Spleen (tissue), 11 donors: Measurements from ENCODE around the gene FOXJ1. TPM values are rescaled to one million over a fixed set of nuclear protein-coding genes. Genes with fewer than 3 reads are reported as not detected.

Experiments
- DNase-seq: peaks from one replicate; pipeline ENCODE4 v3.0.0-alpha.2; 2020
- H3K27ac ChIP-seq, 8 donors: fragments of 200-600 bp; sonication (generic) in 7 of 8; 1 replicate in 4 of 8; 2 replicates in 4 of 8; pipeline versions ENCODE4 v1.5.0 to v1.8.0; 2016 to 2021; ENCODE audit warnings: inconsistent platforms in 4 of 8, mild to moderate bottlenecking in 4 of 8, moderate library complexity in 1 of 8
- H3K27me3 ChIP-seq, 7 donors: fragments of 200-600 bp; sonication (generic) in 6 of 7; replicated peaks in 1 of 7; 1 replicate in 4 of 7; 2 replicates in 3 of 7; pipeline versions ENCODE4 v1.5.0 to v1.8.0; 2016 to 2021; ENCODE audit warnings: inconsistent platforms in 3 of 7, mild to moderate bottlenecking in 1 of 7
- H3K36me3 ChIP-seq, 6 donors: fragments of 200-600 bp; sonication (generic) in 5 of 6; 1 replicate in 4 of 6; 2 replicates in 2 of 6; pipeline versions ENCODE4 v1.5.0 to v1.8.0; 2016 to 2021; ENCODE audit warnings: inconsistent platforms in 2 of 6
- H3K4me1 ChIP-seq, 6 donors: fragments of 200-600 bp; sonication (generic) in 5 of 6; 1 replicate in 3 of 6; 2 replicates in 3 of 6; pipeline versions ENCODE4 v1.5.0 to v1.8.0; 2016 to 2021; ENCODE audit warnings: inconsistent platforms in 3 of 6
- H3K4me3 ChIP-seq, 8 donors: fragments of 200-600 bp; sonication (generic) in 7 of 8; 1 replicate in 4 of 8; 2 replicates in 4 of 8; pipeline versions ENCODE4 v1.5.0 to v1.8.0; 2016 to 2021; ENCODE audit warnings: inconsistent platforms in 4 of 8, mild to moderate bottlenecking in 4 of 8, moderate library complexity in 2 of 8
- H3K9me3 ChIP-seq, 8 donors: fragments of 200-600 bp; sonication (generic) in 7 of 8; 1 replicate in 4 of 8; 2 replicates in 4 of 8; pipeline versions ENCODE4 v1.5.0 to v1.8.0; 2016 to 2021; ENCODE audit warnings: inconsistent platforms in 4 of 8
- CTCF ChIP-seq, 11 experiments: fragments of 200-600 bp in 7 of 11; fragments of 450-650 bp in 4 of 11; sonication (generic) in 4 of 11; IDR thresholded peaks in 8 of 11; conservative IDR thresholded peaks in 3 of 11; 1 replicate in 7 of 11; 2 replicates in 4 of 11; pipeline versions ENCODE4 v1.4.0 to v1.8.0; 2016 to 2021; ENCODE audit warnings: antibody characterized with exemption in 11 of 11, inconsistent platforms in 4 of 11, mild to moderate bottlenecking in 1 of 11
- POLR2A ChIP-seq, 3 donors: fragments of 450-650 bp; IDR thresholded peaks; one replicate each; pipeline ENCODE4 v1.5.1; 2017; ENCODE audit warnings: antibody characterized with exemption in 3 of 3, mild to moderate bottlenecking in 1 of 3
- POLR2AphosphoS5 ChIP-seq, 3 donors: sonication (generic); formaldehyde crosslinking; IDR thresholded peaks; one replicate each; pipeline ENCODE4 v1.5.1; 2017; ENCODE audit warnings: antibody characterized with exemption in 3 of 3
- WGBS, 5 donors: extraction: QIAGEN DNeasy Blood & Tissue Kit in 3 of 5; methylation state at CpG; one replicate each; pipeline versions ENCODE4 v1.1.5 to v1.1.7; 2013 to 2018; 5-methylcytosine and 5-hydroxymethylcytosine counted together
- intact Hi-C: fragments of 100-400 bp; cut with DNase I; formaldehyde crosslinking; loops from one replicate; pipeline ENCODE4 v1.15.0; 2023; ENCODE audit warnings: low total_unique reads
- polyA plus RNA-seq, 3 donors: library from polyadenylated mRNA; stranded (reverse); fragments of 200-250 nt; gene quantifications; one replicate each; pipeline ENCODE4 v1.2.1, GENCODE V29; 2013
- total RNA-seq, 7 donors: library from RNA; depleted of rRNA in 3 of 7; stranded (reverse); fragments of >200 nt in 3 of 7; fragmentation: NEBNext Ultra II Directional in 4 of 7; extraction: Animal tissue kit (Norgen Biotek cat#: 25700) in 4 of 7; gene quantifications; one replicate each; pipeline versions ENCODE4 v1.1.0 to v1.2.1, GENCODE V29; 2016 to 2021
- donor health status: healthy with polysubstance abuse.
- donor health status: DM: no; HTN: no; CAD: no; lungs with moderate emphysema.
- donor health status: DM: no; HTN: no; CAD: no.
- donor health status: Bipolar disorder and iron deficiency.
- donor health status: healthy.
- donor health status: DM: no; HTN: no; CAD: no.
- donor health status: DM: yes; HTN: yes; CAD: no.

Gene FOXJ1
- total and polyA plus RNA-seq, 10 donors: 0.05 to 0.13 TPM; not detected in 8

DNA sequence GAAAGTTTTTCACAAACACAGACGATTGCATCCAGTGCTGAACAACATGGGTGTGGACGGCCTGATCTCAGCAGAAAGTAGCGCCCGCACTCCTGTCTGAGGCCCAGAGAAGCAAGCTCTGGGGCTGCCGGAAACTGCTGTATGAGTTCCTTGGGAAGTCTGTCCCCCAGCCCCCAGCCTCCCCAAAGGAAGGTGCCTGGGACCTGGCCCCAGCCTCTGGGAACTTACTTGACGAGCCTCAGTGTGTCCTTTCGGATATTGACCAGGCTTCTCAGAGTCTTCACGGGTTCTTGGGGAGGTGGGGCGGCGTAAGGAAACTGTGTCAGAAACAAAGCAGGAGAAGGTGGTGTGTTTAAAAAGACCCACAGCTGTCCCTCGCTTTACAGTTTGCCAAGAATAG lies 32.4 kb upstream of the FOXJ1 start:
- Histone ChIP-seq H3K36me3 (no peaks in the 10 kb centered on the region), H3K9me3 (no peaks in the 10 kb centered on the region), H3K27me3 (no peaks in the 10 kb centered on the region), H3K4me1 (no peaks in the 10 kb centered on the region), H3K27ac (no peak overlapping the region), H3K4me3 (no peak overlapping the region)
- no peak for DNase-seq
- intact Hi-C loops: no loop called here
- no peak for TF ChIP-seq POLR2A (IDR thresholded peaks at IDR 0.05)
- no peak for TF ChIP-seq CTCF (IDR thresholded peaks at IDR 0.05 in 8 of 11, conservative IDR thresholded peaks at IDR 0.05 in 3 of 11)
- TF ChIP-seq POLR2AphosphoS5 (IDR thresholded peaks at IDR 0.05): no peak
- 78 to 87% (median 84%) methylated on average over 11 of the region's 11 CpGs for WGBS, 5 donors

DNA sequence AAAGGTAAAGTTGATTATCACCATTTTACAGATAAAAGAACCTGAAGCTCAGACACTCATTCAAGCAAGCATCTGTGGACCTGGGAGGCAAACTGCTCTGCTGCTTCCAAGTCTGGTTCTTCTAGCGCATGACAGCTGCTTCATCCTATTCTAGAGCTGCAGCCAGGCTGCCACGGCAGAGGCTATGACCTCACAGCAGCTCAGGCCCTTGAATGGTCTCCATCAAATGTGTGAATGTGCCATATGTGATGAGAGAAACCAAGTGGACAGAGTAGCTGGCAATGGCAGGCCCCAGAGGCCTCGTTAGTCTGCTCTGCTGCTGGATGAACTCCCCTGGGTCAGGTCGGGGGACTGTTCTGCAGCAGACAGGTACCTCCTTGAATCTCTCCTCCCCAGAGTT lies 30.7 kb upstream of the FOXJ1 start:
- intact Hi-C loops: no loop called here
- H3K4me3 ChIP-seq: no peak overlapping the region
- no peaks in the 10 kb centered on the region for H3K36me3 ChIP-seq
- no peak for DNase-seq
- no peaks in the 10 kb centered on the region for H3K27me3 ChIP-seq
- TF ChIP-seq POLR2A (IDR thresholded peaks at IDR 0.05) (no peak), POLR2AphosphoS5 (IDR thresholded peaks at IDR 0.05) (no peak), CTCF (IDR thresholded peaks at IDR 0.05 in 8 of 11, conservative IDR thresholded peaks at IDR 0.05 in 3 of 11) (no peak)
- H3K4me1 ChIP-seq: no peaks in the 10 kb centered on the region
- 87 to 92% (median 89%) methylated on average over 4 of the region's 4 CpGs for WGBS, 5 donors
- H3K9me3 ChIP-seq: no peaks in the 10 kb centered on the region
- H3K27ac ChIP-seq: no peak overlapping the region

DNA sequence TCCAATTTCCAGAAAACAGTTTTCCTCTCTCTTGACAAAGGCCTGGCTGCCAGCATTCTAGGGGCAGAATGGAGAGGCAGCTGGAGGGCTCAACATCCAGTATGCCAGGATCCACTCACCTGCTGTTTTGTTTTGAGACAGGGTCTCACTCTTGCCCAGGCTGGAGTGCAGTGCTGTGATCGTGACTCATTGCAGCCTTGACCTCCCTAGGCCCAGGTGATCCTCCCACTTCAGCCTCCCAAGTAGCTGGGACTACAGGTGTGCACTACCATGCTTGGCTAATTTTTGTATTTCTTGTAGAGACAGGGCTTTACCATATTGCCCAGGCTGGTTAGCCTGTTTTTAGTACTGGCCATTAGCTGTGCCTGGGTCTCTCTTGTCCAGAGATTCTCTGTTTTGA lies 29.1 kb upstream of the FOXJ1 start:
- TF ChIP-seq POLR2A (IDR thresholded peaks at IDR 0.05): no peak
- no peak for TF ChIP-seq CTCF (IDR thresholded peaks at IDR 0.05 in 8 of 11, conservative IDR thresholded peaks at IDR 0.05 in 3 of 11)
- TF ChIP-seq POLR2AphosphoS5 (IDR thresholded peaks at IDR 0.05): no peak
- no peak for DNase-seq
- Histone ChIP-seq H3K36me3 (no peaks in the 10 kb centered on the region), H3K27ac (no peak overlapping the region), H3K27me3 (no peaks in the 10 kb centered on the region), H3K9me3 (no peaks in the 10 kb centered on the region), H3K4me1 (no peaks in the 10 kb centered on the region), H3K4me3 (no peak overlapping the region)
- WGBS, 5 donors: 55 to 100% (median 81%) methylated on average over 1 of the region's 1 CpG
- intact Hi-C loops: no loop called here

DNA sequence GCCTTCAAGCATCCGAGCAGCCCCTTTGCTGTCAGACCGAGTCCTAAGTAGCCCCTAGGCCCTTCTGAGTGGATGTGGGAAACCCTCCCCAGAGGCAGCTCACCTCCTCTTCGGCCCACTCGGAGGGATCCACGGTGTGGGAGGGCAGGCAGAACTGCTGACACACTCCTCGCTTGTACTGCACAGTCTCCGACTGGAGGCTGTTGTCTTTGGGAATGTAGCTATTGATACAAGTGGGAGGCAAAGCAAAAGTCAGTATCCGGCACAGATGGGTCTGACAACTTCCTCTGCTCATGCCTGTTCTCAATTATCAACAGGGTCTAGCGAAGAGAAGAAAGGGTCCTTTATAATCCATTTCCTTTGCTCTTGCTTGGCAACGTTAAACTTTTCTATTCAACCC lies 25.9 kb upstream of the FOXJ1 start:
- H3K36me3 ChIP-seq: no peaks in the 10 kb centered on the region
- TF ChIP-seq CTCF (IDR thresholded peaks at IDR 0.05 in 8 of 11, conservative IDR thresholded peaks at IDR 0.05 in 3 of 11) (no peak), POLR2A (IDR thresholded peaks at IDR 0.05) (no peak), POLR2AphosphoS5 (IDR thresholded peaks at IDR 0.05) (no peak)
- no peak for DNase-seq
- no peaks in the 10 kb centered on the region for H3K9me3 ChIP-seq
- intact Hi-C loops: no loop called here
- no peak overlapping the region for H3K27ac ChIP-seq
- H3K4me1 ChIP-seq: no peaks in the 10 kb centered on the region
- WGBS, 5 donors: 80 to 93% (median 93%) methylated on average over 10 of the region's 10 CpGs
- no peak overlapping the region for H3K4me3 ChIP-seq
- no peaks in the 10 kb centered on the region for H3K27me3 ChIP-seq
